ENCODE measurements around the gene TNFRSF18.

Gene TNFRSF18

DNA sequence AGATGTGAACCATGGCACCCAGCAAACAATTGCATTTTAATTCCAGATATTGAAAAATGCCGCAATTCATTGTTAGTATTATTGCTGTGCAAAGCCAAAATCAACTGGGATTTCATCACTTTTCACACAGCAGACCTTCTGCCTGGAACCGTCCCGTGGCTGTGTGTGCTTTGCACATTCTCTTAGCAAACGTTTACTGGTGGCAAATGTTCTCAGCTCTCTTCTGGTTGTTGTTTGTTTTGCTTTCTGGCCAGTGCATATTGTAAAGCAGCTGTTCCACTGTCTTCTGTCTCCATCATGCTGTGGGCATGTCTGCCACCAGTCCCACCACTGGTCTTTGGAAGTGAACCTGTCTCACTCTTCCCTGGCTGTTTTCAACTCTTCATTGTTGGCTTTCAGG lies 52.5 kb downstream of the TNFRSF18 start:
- H3K27me3 Mint-ChIP-seq (ENCODE audit: low read depth): peaks cover 12% of the 10 kb centered on the region
- peaks cover 20% of the 10 kb centered on the region for H3K36me3 Mint-ChIP-seq (ENCODE audit: low read depth)

More for the DNA sequence above, 52.5 kb downstream of the TNFRSF18 start:
- Mint-ChIP-seq H3K4me1 (peaks cover 5% of the 10 kb centered on the region), H3K9me3 (peaks cover 20% of the 10 kb centered on the region), H3K4me3 (no peak overlapping the region), H3K27ac (peak overlapping the region in 2 of 3 experiments; percentile 14 to 61)
- TF ChIP-seq, protein P1, sequence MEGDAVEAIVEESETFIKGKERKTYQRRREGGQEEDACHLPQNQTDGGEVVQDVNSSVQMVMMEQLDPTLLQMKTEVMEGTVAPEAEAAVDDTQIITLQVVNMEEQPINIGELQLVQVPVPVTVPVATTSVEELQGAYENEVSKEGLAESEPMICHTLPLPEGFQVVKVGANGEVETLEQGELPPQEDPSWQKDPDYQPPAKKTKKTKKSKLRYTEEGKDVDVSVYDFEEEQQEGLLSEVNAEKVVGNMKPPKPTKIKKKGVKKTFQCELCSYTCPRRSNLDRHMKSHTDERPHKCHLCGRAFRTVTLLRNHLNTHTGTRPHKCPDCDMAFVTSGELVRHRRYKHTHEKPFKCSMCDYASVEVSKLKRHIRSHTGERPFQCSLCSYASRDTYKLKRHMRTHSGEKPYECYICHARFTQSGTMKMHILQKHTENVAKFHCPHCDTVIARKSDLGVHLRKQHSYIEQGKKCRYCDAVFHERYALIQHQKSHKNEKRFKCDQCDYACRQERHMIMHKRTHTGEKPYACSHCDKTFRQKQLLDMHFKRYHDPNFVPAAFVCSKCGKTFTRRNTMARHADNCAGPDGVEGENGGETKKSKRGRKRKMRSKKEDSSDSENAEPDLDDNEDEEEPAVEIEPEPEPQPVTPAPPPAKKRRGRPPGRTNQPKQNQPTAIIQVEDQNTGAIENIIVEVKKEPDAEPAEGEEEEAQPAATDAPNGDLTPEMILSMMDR (IDR thresholded peaks at IDR 0.05; ENCODE audit: unreplicated experiment in 3 of 3): no peak
